Measurements from ENCODE around the gene NPAS2.

The NPAS2 gene

DNA sequence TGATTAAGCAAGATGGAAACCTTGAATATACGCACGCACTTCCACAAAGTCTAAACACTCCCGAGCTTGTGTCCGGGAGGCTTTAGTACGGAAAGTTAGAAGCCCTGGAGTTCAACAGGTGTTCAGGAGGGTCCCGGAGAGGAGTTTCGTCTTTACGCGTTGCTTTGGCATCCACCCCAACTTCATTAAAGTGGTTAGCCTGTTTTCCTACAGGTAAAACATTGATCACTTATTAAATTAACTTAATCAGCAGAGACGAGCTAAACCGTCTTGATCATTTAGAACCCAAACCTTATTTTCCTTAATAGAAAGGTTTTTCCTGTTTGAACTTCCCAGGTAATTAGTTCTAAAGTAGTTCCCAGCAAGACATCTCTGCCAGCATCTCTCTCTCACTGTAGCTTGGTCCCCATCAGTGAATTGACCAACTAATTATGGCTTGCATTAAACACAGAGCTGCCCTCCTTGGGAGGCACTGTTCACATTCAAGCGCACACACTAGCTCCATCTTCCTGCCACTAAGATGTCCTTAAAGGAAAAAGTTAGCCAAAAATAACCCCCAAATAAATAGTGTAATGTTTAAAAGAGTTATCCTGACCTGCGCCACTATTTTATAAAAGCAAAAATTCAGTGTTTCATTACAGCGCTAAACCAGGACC, 1.4 kb downstream of the NPAS2 start:
- no peak for DNase-seq (ENCODE audit: low read depth in 4 of 4, low spot score in 1 of 4)

DNA sequence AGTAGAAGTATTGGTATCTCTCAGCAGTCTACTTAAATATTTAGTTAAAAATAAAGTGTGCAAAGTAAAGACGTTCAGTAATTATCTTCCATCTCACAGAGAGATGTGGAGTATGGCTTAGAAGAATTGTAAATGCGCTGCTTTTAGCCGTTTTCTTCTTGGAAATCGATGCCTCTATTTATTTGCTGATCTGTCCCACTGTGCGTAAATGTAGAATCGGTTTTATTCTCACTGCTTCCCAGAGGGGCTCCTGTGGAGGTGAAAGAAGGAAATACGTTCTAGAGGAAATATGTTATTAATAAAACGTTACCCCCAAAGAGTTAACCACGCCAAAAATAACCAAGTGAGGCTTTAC, 1.9 kb downstream of the NPAS2 start:
- no peak for DNase-seq (ENCODE audit: low read depth in 4 of 4, low spot score in 1 of 4)

GRCh38 chr2:100822587-100823248, 2.8 kb downstream of the NPAS2 start:
- DNase-seq (ENCODE audit: low read depth in 4 of 4, low spot score in 1 of 4), result no peak

GRCh38 chr2:100823665-100824438, 3.9 kb downstream of the NPAS2 start:
- DNase-seq (ENCODE audit: low read depth in 4 of 4, low spot score in 1 of 4), result no peak

GRCh38 chr2:100824842-100825241, 4.9 kb downstream of the NPAS2 start:
- DNase-seq (ENCODE audit: low read depth in 4 of 4, low spot score in 1 of 4), result no peak

- no peak for DNase-seq (ENCODE audit: low read depth in 4 of 4, low spot score in 1 of 4)
Observed at GRCh38 chr2:100826494-100826893, 6.6 kb downstream of the NPAS2 start.

DNA sequence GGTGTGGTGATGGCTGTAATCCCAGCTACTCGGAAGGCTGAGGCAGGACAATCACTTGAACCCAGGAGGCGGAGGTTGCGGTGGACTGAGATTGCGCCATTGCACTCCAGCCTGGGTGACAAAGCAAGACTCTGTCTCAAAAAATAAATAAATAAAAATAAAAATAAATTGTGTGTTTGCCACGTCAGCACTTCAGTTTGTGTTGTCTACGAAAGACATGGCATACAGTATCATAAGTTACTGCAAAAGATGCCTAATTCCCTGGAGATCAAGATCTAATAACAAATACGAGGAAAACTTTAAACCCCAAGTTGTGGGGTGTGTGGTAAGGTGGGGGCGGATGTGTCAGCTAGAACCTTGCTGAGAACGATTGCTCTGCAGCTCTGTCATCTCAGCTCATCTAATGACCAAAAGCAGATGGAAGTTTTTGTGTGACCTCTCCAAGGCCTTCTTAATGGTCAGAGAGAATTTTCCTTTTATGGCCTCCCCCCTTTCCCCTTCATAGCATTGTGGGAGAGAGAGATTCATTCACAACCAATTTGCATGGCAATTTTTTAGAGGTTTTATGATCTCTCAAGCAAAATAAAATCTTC, 11.3 kb downstream of the NPAS2 start:
- DNase-seq (ENCODE audit: low read depth in 4 of 4, low spot score in 1 of 4), result no peak

DNA sequence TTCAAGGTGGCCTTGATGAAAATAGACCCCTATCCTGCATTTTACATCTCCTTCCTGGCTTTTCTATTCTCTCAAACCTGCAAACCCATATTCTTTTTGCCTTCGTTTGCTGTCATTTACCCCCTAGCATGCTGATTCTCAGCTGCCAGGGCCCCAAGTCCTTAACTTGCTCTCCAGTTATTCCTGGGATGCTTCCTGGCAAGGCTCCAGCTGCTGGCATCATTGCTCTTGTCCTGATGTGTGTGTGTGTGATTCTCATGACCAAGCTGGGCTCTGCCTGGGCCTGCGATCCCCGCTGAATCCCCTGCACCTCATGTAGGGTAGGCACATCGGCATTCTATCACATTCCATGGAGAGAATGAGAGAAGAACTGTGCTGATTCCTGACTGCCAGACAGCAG, 11.9 kb downstream of the NPAS2 start:
- DNase-seq (ENCODE audit: low read depth in 4 of 4, low spot score in 1 of 4), result no peak

DNA sequence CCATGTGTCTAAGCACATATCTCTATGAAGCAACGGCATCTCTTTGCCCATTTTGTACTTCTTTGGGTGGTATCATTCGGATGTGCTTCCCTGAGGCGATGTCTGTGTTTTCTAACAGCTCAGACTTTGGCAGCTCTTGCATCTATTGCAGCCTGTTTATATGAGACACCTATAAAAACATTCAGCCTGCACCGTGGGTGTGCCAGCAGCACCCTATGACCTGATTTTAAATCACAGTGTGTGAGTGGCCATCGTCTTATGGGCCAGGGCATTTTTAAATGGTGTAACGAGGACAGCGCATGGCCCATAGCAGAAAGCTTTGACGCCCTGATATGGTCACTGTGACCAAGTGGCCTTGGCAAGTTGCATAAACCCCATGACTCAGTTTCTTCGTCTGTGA, 12.9 kb downstream of the NPAS2 start:
- DNase-seq (ENCODE audit: low read depth in 4 of 4, low spot score in 1 of 4), result no peak

- no peak for DNase-seq (ENCODE audit: low read depth in 4 of 4, low spot score in 1 of 4)
Observed at GRCh38 chr2:100833331-100833730, 13.4 kb downstream of the NPAS2 start.

- no peak for DNase-seq (ENCODE audit: low read depth in 4 of 4, low spot score in 1 of 4)
Observed at GRCh38 chr2:100834221-100834620, 14.3 kb downstream of the NPAS2 start.

- no peak for DNase-seq (ENCODE audit: low read depth in 4 of 4, low spot score in 1 of 4)
Observed at GRCh38 chr2:100835006-100835659, 15.2 kb downstream of the NPAS2 start.

- no peak for DNase-seq (ENCODE audit: low read depth in 4 of 4, low spot score in 1 of 4)
Observed at GRCh38 chr2:100840519-100840918, 20.6 kb downstream of the NPAS2 start.

GRCh38 chr2:100842241-100842922, 22.4 kb downstream of the NPAS2 start:
- DNase-seq (ENCODE audit: low read depth in 4 of 4, low spot score in 1 of 4), result no peak

DNA sequence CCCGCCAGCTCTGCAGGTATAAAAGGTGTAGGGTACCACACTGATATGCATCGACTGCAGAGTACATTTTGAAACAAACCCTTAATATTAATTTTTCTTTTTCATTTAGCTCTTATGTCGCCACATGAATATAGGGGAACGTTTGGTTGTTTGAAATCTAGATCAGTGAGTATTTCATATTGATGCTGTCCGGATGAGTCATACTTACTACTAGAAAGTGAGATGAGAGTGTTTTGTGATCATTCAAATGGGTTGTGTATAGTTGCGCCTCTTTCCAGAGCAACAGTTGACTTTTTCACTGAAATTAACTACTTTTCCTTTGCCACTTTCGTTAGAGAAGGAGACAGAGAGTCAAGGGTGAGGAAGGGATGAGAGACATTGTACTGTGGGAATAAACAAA, 24.6 kb downstream of the NPAS2 start:
- DNase-seq (ENCODE audit: low read depth in 4 of 4, low spot score in 1 of 4), result no peak

- no peak for DNase-seq (ENCODE audit: low read depth in 4 of 4, low spot score in 1 of 4)
Observed at GRCh38 chr2:100845141-100845991, 25.4 kb downstream of the NPAS2 start.

DNA sequence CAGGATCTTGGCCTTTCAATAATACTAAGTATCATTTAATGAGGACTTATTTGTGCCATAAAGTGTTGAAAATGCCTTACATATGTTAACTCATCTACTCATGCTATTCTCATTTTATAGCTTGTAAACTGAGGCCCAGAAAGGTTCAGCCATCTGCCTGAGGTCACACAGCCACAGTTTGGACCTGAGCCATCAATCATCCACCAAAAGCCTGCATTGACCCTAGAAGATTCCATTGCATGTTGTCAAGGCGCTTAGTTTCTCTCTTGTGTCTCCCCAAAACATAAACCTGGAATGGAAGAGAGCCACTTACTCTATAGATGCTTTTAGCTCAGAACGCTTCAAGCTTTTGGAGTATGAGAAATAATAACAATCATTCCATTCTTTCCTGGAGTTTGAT, 26.8 kb downstream of the NPAS2 start:
- DNase-seq (ENCODE audit: low read depth in 4 of 4, low spot score in 1 of 4), result no peak

- DNase-seq (ENCODE audit: low read depth in 4 of 4, low spot score in 1 of 4), result no peak
Observed at GRCh38 chr2:100852447-100852846, 32.5 kb downstream of the NPAS2 start.

DNA sequence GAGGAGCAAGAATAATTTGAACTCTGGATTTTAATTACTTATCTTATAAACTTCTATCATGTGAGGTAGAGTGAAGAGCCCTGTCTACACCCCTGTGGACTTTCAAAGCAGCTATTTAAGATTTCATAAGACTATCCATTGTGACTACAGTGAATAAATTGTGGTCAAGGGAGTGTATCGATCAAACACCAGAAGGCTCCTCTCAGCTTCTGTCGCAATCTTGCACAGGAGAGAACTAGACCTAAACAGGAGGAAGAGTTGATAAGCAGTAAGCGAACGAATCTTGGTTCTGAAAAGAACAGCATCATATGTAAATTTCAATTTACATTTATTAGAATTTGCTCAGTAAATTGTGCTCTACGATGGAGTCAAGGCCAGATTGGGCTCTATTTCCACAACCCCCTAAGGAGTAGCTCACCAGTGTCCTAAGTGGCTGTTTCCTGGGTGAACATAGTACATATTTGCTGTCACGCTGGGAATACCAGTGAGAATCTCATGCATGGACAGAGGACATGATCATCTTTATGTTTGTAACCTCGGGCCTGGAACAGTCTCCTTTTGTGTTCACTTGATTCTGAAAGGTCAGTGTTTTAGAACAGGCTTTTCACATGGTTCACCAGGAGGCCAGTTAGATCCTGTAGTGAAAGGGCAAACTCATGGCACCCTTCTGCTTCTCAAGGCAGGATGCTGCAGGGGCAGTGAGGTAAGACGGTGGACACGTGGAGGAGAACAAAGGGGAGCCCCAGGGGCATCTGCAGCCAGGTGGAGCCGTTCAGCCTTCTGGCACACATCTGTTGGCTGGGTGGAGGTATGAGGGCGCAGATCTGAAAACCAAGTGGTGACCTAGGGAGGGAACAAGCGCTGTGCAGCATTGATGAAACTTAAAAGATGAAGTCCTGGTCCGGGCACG, 33.3 kb downstream of the NPAS2 start:
- DNase-seq (ENCODE audit: low read depth in 4 of 4, low spot score in 1 of 4), result no peak
